Activated CD4-positive, alpha-beta T cell treated with anti-CD3 and anti-CD28 coated beads, Interleukin-2, amount 10 ng/mL, durations not matched to agents 24 days and 14 days (primary cell): ENCODE data around the gene PITX1. TPM values are rescaled to one million over a fixed set of nuclear protein-coding genes. Genes with fewer than 3 reads are reported as not detected.
"Not testable (repeated sequence)": the region's sequence is repeated elsewhere in the genome, so short reads cannot be mapped to it uniquely, and the experiment has no call there.

Experiments
- DNase-seq: peaks from one replicate; pipeline ENCODE4 v3.0.0; 2022
- H3K27ac Mint-ChIP-seq: one replicate; pipeline ENCODE4 v1.8.0; 2022; ENCODE audit warnings: mild to moderate bottlenecking, mixed read lengths
- H3K27me3 Mint-ChIP-seq: one replicate; pipeline ENCODE4 v1.8.0; 2022; ENCODE audit warnings: mixed read lengths
- H3K36me3 Mint-ChIP-seq: one replicate; pipeline ENCODE4 v1.8.0; 2022; ENCODE audit warnings: low read depth, mild to moderate bottlenecking, mixed read lengths
- H3K4me1 Mint-ChIP-seq: one replicate; pipeline ENCODE4 v1.8.0; 2021; ENCODE audit warnings: mixed read lengths
- H3K4me3 Mint-ChIP-seq: one replicate; pipeline ENCODE4 v1.8.0; 2022; ENCODE audit warnings: mild to moderate bottlenecking, moderate library complexity, mixed read lengths
- H3K9me3 Mint-ChIP-seq: one replicate; pipeline ENCODE4 v1.8.0; 2021; ENCODE audit warnings: mixed read lengths
- intact Hi-C: fragments of 100-400 bp; cut with micrococcal nuclease; formaldehyde crosslinking; loops from one replicate; pipeline ENCODE4 v1.15.1; 2023
- total RNA-seq: library from RNA; stranded (reverse); gene quantifications from 2 replicates; pipeline ENCODE4 v1.2.3, GENCODE V29; 2022

PITX1 gene
- total RNA-seq, 1 donor from 2014 or later = 0.61 TPM

DNA sequence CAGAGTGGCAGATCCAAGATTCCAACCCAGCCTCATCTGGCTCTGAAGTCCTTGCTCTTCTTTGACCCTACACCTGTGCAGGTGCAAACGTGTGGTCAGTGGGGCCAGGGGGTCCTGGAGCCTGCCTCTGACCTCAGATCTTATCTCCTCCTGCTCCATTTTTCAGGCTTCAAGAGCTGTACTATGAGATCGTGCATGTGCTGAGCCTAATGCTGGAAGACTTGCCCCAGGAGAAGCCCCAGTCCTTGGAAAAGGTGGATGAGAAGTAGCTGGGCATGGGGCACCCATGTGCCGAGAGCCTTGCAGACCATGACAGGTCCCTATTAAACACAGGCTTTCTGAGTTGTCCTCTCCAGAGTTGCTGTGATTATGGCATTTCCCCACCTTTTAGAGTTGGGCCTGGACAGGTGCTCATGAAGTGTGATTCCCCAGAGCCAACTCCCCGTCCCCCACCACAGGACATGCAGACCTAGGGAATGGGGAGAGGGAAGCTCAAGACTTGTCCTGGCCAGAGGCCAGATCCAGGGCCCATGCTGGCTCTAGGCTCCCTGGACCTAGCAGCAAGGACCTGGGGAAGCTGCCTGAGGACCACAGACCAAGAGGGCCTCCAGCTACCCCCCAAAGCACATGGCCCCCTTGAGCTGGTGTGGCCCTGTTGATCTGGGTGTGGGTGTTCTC lies 22.5 kb downstream of the PITX1 start:
- Mint-ChIP-seq H3K4me3 (no peak overlapping the region), H3K27ac (no peak overlapping the region), H3K4me1 (no peaks in the 10 kb centered on the region), H3K27me3 (no peaks in the 10 kb centered on the region), H3K9me3 (no peaks in the 10 kb centered on the region), H3K36me3 (no peaks in the 10 kb centered on the region)
- no peak for DNase-seq
- intact Hi-C loops = no loop called here

DNA sequence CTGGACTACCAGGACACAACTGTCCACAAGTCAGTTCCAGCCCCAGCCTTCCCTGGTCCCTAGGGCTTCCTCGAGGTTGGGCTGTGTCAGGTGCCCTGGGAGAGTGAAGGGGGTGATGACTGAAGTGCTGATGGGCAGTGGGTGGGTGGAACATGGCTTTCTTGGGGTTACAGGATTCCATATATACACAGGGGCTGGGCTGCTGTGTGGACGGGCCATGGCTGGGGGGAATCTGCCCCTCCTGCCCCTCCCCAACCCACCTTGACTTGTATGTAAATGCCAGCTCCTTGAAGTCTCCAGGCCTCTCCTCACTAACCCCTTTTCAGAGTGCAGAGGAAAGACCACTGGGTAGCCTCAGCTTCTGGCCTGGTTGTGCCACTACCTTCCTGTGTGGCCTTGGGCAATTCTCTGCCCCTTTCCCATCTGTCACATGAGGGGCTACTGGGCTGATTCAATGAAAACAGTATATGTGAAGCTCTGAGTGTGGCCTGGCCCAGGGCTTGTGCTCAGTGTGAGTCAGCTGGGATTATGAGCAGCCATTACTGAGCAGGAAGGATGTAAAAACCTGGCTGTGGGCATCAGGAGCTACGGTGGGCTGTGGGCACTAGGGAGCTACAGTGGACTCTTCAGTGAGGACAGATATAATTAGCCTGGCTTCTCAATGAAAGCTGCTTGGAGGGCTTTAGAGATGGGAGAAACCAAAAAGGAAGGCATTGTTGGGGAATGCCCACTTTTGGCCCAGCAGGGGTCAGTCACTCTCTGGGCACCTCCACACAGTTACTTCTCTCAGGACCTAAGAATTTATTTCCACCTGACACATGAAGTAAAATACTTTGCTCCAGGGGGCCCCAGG lies 23.3 kb downstream of the PITX1 start:
- no peaks in the 10 kb centered on the region for H3K36me3 Mint-ChIP-seq
- no peak overlapping the region for H3K4me3 Mint-ChIP-seq
- H3K9me3 Mint-ChIP-seq = no peaks in the 10 kb centered on the region
- intact Hi-C loops = no loop called here
- H3K27me3 Mint-ChIP-seq = no peaks in the 10 kb centered on the region
- no peaks in the 10 kb centered on the region for H3K4me1 Mint-ChIP-seq
- no peak for DNase-seq
- no peak overlapping the region for H3K27ac Mint-ChIP-seq

DNA sequence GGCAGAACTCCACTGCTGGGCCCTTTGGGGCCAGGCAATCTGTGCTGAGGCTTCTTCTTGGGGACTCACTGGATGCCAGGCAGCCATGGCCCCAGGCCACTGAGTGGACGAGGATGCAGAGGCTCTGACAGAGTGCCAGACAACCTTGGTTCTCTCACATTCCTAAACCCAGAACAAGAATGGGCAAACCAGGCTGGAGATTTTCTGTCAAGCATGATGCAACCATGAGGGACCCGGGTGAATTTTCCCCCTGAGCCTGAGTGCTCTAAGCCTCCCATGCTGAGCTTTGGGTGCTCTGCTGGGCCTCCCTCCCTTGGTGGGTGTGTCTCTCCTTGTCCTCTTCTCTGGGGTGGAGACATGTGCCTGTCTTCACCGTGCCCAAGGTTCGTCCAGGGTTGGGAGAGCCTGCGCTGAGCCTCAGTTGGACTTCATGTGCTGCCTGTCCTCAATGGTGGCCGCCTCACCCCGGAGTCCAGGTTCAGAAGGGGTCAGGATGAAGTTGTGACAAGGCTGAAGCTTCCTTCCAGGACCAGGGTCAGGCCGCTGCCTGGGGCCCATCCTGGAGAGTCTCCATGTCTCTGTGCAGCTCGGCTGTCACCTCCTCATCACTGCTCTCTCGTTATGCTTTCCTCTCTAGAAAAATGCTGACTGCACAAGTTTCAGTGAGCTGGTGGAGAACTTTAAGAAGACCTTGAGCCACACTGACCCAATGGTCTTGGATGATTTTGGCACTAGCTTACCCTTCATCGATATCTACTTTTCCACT lies 24.1 kb downstream of the PITX1 start:
- Mint-ChIP-seq H3K27me3 (no peaks in the 10 kb centered on the region), H3K36me3 (no peaks in the 10 kb centered on the region), H3K27ac (no peak overlapping the region), H3K4me1 (no peaks in the 10 kb centered on the region), H3K4me3 (no peak overlapping the region), H3K9me3 (no peaks in the 10 kb centered on the region)
- no peak for DNase-seq
- intact Hi-C loops = no loop called here

DNA sequence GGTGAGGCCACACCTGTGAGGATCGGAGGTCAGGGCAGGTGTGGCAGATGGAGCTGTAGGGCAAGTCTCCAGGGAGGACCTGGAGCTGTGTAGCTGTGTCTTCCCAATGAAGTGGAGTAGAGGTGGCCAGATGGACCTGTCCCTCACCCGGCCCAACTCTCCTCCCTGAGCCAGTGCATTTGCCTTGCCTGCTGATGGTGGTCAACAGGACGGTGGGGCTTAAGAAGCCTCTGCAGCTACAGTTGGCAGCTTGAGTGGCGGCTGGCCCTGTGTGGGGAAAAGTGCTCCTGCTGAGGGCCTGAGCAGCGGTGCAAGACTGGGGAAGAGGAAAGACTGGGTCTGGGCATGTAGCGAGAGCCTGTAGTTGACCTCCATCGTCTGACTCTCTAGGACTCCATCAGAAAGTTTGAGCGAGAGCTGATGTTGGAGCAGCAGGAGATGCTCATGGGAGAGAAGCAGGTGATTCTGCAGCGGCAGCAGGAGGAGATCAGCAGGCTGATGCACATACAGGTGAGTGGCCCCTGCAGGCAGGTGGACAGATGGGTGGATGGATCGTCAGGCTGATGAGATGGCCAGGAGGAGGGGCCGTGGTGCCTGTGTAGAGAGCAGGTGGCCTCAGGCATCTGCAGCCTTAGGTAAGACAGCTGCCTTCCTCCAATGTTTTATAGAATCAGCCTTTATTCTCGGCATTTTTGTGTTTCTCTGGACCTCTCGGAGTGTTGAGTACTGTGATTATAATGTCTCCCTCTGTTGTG lies 24.9 kb downstream of the PITX1 start:
- Mint-ChIP-seq H3K27ac (no peak overlapping the region), H3K4me3 (no peak overlapping the region), H3K27me3 (no peaks in the 10 kb centered on the region), H3K4me1 (no peaks in the 10 kb centered on the region), H3K36me3 (no peaks in the 10 kb centered on the region), H3K9me3 (no peaks in the 10 kb centered on the region)
- DNase-seq = no peak
- intact Hi-C loops = no loop called here

DNA sequence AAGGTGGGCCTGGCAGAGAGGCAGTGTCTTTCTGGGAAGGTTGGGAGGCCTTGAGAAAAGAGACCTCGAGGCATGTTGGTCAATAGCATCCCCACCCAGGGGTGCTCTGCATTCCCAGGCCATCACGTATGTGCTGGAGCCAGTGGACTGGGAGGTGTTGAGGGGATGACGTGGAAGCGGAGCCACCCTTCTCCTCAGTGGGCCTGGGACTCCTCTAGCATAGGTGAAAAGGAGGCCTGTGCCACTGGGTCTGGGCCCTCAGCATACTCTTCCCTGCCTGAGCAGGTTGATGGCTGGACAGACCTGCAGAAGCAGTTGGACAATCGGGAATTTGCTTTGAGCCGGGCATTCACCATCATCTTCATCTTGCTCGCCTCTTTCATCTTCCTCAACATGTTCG lies 25.5 kb downstream of the PITX1 start:
- intact Hi-C loops = no loop called here
- no peaks in the 10 kb centered on the region for H3K36me3 Mint-ChIP-seq
- no peak for DNase-seq
- H3K4me3 Mint-ChIP-seq = no peak overlapping the region
- H3K9me3 Mint-ChIP-seq = no peaks in the 10 kb centered on the region
- no peaks in the 10 kb centered on the region for H3K4me1 Mint-ChIP-seq
- no peak overlapping the region for H3K27ac Mint-ChIP-seq
- H3K27me3 Mint-ChIP-seq = no peaks in the 10 kb centered on the region

DNA sequence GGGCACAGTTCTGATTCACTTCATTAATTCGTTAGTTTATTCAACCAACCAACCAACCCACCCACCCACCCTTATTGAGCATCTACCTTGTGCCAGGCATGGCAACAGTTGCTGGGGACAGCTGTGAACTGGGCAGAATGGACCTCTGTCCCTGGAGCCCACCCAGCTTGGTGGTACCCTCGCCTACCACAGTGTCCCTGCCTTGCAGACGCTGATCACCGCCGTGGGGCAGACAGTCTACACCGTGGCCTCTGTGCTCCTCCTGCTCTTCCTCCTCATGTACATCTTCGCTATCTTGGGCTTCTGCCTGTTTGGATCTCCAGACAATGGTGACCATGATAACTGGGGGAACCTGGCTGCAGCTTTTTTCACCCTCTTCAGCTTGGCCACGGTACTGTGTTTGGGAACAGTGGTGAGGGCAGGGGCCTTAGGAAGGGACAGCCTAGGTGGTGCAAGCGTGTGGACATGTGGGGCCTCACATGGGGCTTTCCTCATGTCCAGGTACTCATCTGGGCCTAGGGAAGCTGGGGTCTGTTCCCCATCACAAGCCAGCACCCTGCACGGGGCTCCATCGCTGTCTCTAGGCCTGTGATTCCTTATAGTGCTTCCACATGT lies 26.2 kb downstream of the PITX1 start:
- no peak overlapping the region for H3K4me3 Mint-ChIP-seq
- H3K36me3 Mint-ChIP-seq = no peaks in the 10 kb centered on the region
- H3K9me3 Mint-ChIP-seq = no peaks in the 10 kb centered on the region
- no peaks in the 10 kb centered on the region for H3K4me1 Mint-ChIP-seq
- DNase-seq = no peak
- H3K27ac Mint-ChIP-seq = no peak overlapping the region
- no peaks in the 10 kb centered on the region for H3K27me3 Mint-ChIP-seq
- intact Hi-C loops = no loop called here

DNA sequence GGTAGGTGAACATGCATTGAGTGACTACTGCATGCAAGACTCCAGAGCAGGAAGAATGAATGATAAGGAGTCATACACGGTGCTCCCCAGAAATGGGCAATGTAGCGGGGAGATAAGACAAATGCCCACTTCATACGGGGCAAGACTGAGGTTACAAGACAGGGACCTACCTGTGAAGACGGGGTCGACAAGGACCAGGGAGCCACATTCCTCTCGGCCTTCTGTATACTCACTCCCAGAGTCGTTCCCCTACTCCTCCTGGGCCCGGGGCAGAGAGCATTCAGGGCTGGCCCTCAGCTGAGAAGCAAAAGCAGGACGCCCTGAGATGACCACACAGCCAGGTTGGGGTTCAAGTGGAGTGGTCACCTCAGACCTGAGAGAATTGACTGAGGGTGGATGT lies 26.7 kb downstream of the PITX1 start:
- Mint-ChIP-seq H3K9me3 (no peaks in the 10 kb centered on the region), H3K4me3 (no peak overlapping the region), H3K27ac (no peak overlapping the region), H3K4me1 (no peaks in the 10 kb centered on the region), H3K27me3 (peaks cover under 1% of the 10 kb centered on the region), H3K36me3 (no peaks in the 10 kb centered on the region)
- no peak for DNase-seq
- intact Hi-C loops = no loop called here

DNA sequence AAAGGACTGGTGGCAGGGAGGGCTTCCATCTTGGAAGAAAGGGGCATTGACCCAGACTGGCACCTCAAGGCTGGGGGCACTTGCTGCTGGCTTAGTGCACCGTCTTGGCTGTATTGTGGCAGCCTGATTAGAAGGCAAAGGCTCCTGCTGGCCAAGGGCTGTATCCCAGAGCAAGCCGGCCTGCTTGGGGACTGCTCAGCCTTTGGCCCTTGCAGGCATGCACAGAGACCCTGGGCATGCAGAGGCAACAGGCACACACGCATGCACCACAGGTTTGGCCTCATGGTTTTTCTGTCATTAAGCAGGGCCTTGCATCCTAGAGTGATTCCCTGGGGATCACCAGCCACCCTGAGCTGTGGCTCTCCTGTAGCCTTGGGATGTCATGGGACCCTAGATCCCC lies 29.0 kb downstream of the PITX1 start:
- DNase-seq = no peak
- Mint-ChIP-seq H3K4me1 (no peaks in the 10 kb centered on the region), H3K27ac (no peak overlapping the region), H3K4me3 (no peak overlapping the region), H3K9me3 (no peaks in the 10 kb centered on the region), H3K27me3 (peaks cover 11% of the 10 kb centered on the region), H3K36me3 (no peaks in the 10 kb centered on the region)
- intact Hi-C loops = no loop called here

DNA sequence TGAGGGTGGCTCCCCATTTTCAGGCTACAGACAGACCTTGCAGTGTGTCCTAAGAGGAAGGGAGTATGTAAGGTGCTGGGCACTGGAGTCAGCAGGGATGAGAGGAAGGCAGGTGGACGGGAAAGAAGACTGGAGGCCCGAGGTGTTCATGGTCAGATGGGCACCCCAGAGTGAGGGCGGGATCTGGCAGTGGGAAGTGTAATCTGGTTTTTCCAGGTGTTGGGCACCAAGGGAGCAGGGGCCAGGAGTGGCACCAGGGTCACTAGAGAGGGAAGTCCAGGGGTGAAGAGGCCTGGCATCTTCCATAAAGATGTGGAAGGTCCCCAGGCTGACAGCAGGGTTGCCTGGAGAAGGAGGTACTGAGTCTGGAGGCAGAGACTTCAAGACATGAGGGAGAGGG lies 29.7 kb downstream of the PITX1 start:
- H3K27ac Mint-ChIP-seq = no peak overlapping the region
- peaks cover 13% of the 10 kb centered on the region for H3K27me3 Mint-ChIP-seq
- no peak for DNase-seq
- H3K36me3 Mint-ChIP-seq = no peaks in the 10 kb centered on the region
- intact Hi-C loops = no loop called here
- no peaks in the 10 kb centered on the region for H3K9me3 Mint-ChIP-seq
- no peak overlapping the region for H3K4me3 Mint-ChIP-seq
- H3K4me1 Mint-ChIP-seq = no peaks in the 10 kb centered on the region

DNA sequence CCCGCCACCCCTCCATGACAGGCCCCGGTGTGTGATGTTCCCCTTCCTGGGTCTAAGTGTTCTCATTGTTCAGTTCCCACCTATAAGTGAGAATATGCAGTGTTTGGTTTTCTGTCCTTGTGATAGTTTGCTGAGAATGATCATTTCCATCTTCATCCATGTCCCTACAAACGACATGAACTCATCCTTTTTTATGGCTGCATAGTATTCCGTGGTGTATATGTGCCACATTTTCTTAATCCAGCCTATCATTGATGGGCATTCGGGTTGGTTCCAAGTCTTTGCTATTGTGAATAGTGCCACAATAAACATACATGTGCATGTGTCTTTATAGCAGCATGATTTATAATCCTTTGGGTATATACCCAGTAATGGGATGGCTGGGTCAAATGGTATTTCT lies 36.0 kb downstream of the PITX1 start:
- H3K36me3 Mint-ChIP-seq, DNase-seq, H3K4me3 Mint-ChIP-seq, intact Hi-C loops, H3K4me1 Mint-ChIP-seq, H3K9me3 Mint-ChIP-seq, H3K27ac Mint-ChIP-seq: not testable (repeated sequence)
- peaks cover 16% of the 10 kb centered on the region for H3K27me3 Mint-ChIP-seq

DNA sequence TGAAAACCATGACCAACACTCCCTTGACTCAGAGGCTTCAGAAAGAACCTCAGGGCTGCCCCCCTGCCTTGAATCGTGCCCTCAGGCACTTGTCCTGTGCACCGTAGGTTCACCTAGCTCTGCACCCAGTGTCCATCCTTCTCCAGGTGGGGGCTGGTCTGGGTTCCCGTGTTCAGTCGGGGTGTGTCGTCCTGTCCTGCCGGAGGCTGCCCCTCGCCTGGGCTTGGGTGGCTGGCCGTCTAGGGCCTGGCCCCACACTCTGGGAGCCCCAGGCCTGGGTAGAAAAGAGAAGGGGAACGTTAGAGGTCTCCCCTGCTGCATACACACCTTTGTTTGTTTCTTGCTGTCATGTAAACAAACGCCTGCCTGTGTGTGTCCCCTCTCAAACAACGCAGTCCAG lies 37.0 kb downstream of the PITX1 start:
- no peaks in the 10 kb centered on the region for H3K36me3 Mint-ChIP-seq
- H3K4me3 Mint-ChIP-seq = no peak overlapping the region
- DNase-seq = no peak
- no peaks in the 10 kb centered on the region for H3K9me3 Mint-ChIP-seq
- intact Hi-C loops = no loop called here
- peaks cover 13% of the 10 kb centered on the region for H3K27me3 Mint-ChIP-seq
- no peaks in the 10 kb centered on the region for H3K4me1 Mint-ChIP-seq
- no peak overlapping the region for H3K27ac Mint-ChIP-seq

DNA sequence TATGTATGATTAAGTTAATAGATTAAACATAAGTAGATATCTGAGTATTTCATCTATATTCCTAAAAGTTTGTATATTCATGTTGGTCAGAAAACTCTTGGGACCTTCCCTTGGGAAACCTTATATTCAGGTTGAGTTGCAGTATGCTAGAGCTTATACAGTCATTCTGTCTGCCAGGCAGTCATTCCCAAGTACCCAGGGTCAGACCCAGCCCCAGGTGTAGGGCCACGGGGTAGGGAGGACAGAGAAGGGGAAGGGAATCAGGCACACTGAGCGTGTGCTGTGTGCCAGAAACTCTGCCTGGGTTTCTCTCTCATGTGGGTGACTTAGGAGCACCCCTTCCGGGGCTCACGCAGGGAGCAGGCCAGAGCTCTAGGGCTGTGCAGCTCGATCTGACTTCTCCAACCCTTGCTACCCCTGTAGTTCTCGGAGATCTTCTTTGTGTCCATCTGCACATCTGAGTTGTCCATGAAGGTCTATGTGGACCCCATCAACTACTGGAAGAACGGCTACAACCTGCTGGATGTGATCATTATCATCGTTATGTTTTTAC lies 38.1 kb downstream of the PITX1 start:
- no peaks in the 10 kb centered on the region for H3K9me3 Mint-ChIP-seq

DNA sequence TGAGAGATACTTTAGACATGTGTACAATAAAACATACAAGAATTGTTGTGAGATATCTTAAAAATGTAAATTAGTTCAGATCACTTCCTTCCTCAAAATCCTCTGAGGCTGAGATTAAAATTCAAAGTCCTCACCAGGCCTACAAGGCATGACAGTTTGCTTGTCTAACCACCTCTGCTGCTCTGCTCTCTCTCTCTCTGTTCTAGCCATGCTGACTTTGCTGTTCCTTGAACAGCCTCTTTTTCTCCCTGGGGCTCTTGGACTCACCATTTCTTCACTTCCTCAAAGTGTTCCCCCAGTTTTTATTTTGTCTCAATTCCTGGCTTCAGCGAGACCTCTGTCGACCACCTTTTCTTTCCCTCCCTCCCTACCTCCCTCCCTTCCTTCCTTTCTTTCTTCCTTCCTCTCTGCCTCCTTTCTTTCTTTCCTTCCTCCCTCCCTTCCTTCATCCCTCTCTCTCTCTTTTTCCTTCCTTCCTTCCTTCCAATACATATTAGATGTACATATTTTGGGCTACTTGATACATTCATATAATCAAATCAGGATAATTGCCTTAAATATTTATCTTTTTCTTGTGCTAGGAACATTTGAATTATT lies 39.4 kb downstream of the PITX1 start:
- DNase-seq = no peak
- Mint-ChIP-seq H3K36me3 (no peaks in the 10 kb centered on the region), H3K9me3 (no peaks in the 10 kb centered on the region), H3K27ac (no peak overlapping the region), H3K4me1 (no peaks in the 10 kb centered on the region), H3K27me3 (peaks cover 12% of the 10 kb centered on the region), H3K4me3 (no peak overlapping the region)
- intact Hi-C loops = no loop called here

More for the DNA sequence above, 38.1 kb downstream of the PITX1 start:
- Mint-ChIP-seq H3K36me3 (no peaks in the 10 kb centered on the region), H3K27me3 (peaks cover 11% of the 10 kb centered on the region), H3K4me1 (no peaks in the 10 kb centered on the region), H3K27ac (no peak overlapping the region), H3K4me3 (no peak overlapping the region)
- intact Hi-C loops = no loop called here
- no peak for DNase-seq
